IMR-90 (cell line): ENCODE data around the gene CNKSR2. TPM values are rescaled to one million over a fixed set of nuclear protein-coding genes. Genes with fewer than 3 reads are reported as not detected.

Experiments used
- ATAC-seq: fragments of 200-7000 bp; cut with Tn5 transposase; 2 replicates; pipeline ENCODE4 v1.9.1; 2020; ENCODE audit warnings: low read depth, mild to moderate bottlenecking, moderate library complexity
- BruUV-seq: library from RNA; stranded (reverse); fragments of 400-500 nt; replicated peaks from 2 replicates; lab custom pipeline; 2021; lab: Mats Ljungman, UMichigan
- CTCF ChIA-PET: fragments of 300-600 bp; formaldehyde crosslinking; extraction: SDS; loops from one replicate; lab custom pipeline; 2021; ENCODE audit warnings: antibody characterized with exemption; lab: Yijun Ruan, JAX
- POLR2A ChIA-PET: fragments of 300-600 bp; sonication (Branson Sonifier 250); formaldehyde crosslinking; loops from one replicate; lab custom pipeline; 2022; ENCODE audit warnings: antibody characterized with exemption; ENCODE audit not compliant: unreplicated experiment; lab: Charles Lee
- DNase-seq: peaks from one replicate; pipeline ENCODE4 v3.0.0; 2013
- H2AFZ ChIP-seq: replicated peaks from 2 replicates; pipeline ENCODE3; 2013; ENCODE audit warnings: low read length, mild to moderate bottlenecking; ENCODE audit not compliant: poor library complexity
- H2AK5ac ChIP-seq: 2 replicates; pipeline ENCODE4 v1.6.1; 2013; ENCODE audit warnings: low read depth, low read length, inconsistent platforms
- H2AK9ac ChIP-seq: replicated peaks from 2 replicates; pipeline ENCODE3; 2013; ENCODE audit warnings: mild to moderate bottlenecking, low read depth, low read length, moderate library complexity; ENCODE audit not compliant: poor library complexity
- H2BK120ac ChIP-seq: 2 replicates; pipeline ENCODE4 v1.6.1; 2013; ENCODE audit warnings: low read depth, low read length, inconsistent platforms
- H2BK15ac ChIP-seq: 3 replicates; pipeline ENCODE4 v1.6.1; 2013; ENCODE audit warnings: low read depth, low read length, inconsistent platforms
- H2BK20ac ChIP-seq: 2 replicates; pipeline ENCODE4 v1.6.1; 2013; ENCODE audit warnings: low read depth, mild to moderate bottlenecking, inconsistent platforms, low read length, moderate library complexity
- H2BK5ac ChIP-seq: 2 replicates; pipeline ENCODE4 v1.6.1; 2013; ENCODE audit warnings: mild to moderate bottlenecking, low read depth, low read length, inconsistent platforms; ENCODE audit not compliant: poor library complexity, severe bottlenecking
- H3K14ac ChIP-seq: replicated peaks from 2 replicates; pipeline ENCODE4 v1.6.1; 2013; ENCODE audit warnings: low read depth, low read length, inconsistent platforms
- H3K18ac ChIP-seq: 2 replicates; pipeline ENCODE4 v1.6.1; 2013; ENCODE audit warnings: low read depth, low read length, control low read depth
- H3K23ac ChIP-seq: 2 replicates; pipeline ENCODE4 v1.6.1; 2013; ENCODE audit warnings: low read depth, low read length, inconsistent platforms
- H3K27ac ChIP-seq: 2 replicates; pipeline ENCODE4 v1.5.1; 2013; ENCODE audit warnings: mild to moderate bottlenecking, control low read depth, low read length; ENCODE audit not compliant: insufficient read depth
- H3K27me3 ChIP-seq: 2 replicates; pipeline ENCODE4 v1.6.1; 2013; ENCODE audit warnings: low read length; ENCODE audit not compliant: control insufficient read depth, insufficient read depth
- H3K36me3 ChIP-seq: 2 replicates; pipeline ENCODE4 v1.6.1; 2013; ENCODE audit warnings: low read length, mixed read lengths; ENCODE audit not compliant: control insufficient read depth, insufficient read depth
- H3K4ac ChIP-seq: 2 replicates; pipeline ENCODE4 v1.6.1; 2013; ENCODE audit warnings: low read depth, low read length, inconsistent platforms
- H3K4me1 ChIP-seq: 2 replicates; pipeline ENCODE4 v1.6.1; 2013; ENCODE audit warnings: low read length, mixed read lengths; ENCODE audit not compliant: control insufficient read depth, insufficient read depth
- H3K4me2 ChIP-seq: 2 replicates; pipeline ENCODE4 v1.6.1; 2013; ENCODE audit warnings: low read depth, mild to moderate bottlenecking, control low read depth, low read length, moderate library complexity
- H3K4me3 ChIP-seq: 2 replicates; pipeline ENCODE4 v1.5.1; 2013; ENCODE audit warnings: low read depth, mild to moderate bottlenecking, control low read depth, low read length, moderate library complexity; ENCODE audit not compliant: insufficient read depth
- H3K56ac ChIP-seq: 2 replicates; pipeline ENCODE4 v1.6.1; 2013; ENCODE audit warnings: low read length, inconsistent platforms; ENCODE audit not compliant: insufficient read depth; ENCODE audit errors: extremely low read depth
- H3K79me1 ChIP-seq, 2 experiments: 2 replicates each; pipeline ENCODE4 v1.6.1; 2013; ENCODE audit warnings: low read length in 2 of 2, inconsistent platforms in 1 of 2, low read depth in 1 of 2
- H3K9ac ChIP-seq: 2 replicates; pipeline ENCODE4 v1.6.1; 2013; ENCODE audit warnings: low read depth, low read length, control low read depth
- H3K9me1 ChIP-seq: 2 replicates; pipeline ENCODE4 v1.6.1; 2013; ENCODE audit warnings: low read length, inconsistent platforms; ENCODE audit not compliant: insufficient read depth
- H3K9me3 ChIP-seq: 2 replicates; pipeline ENCODE4 v1.6.1; 2013; ENCODE audit warnings: low read length; ENCODE audit not compliant: control insufficient read depth, insufficient read depth
- H4K20me1 ChIP-seq: 2 replicates; pipeline ENCODE4 v1.6.1; 2013; ENCODE audit warnings: low read length, inconsistent platforms; ENCODE audit not compliant: insufficient read depth
- H4K5ac ChIP-seq: 2 replicates; pipeline ENCODE4 v1.6.1; 2013; ENCODE audit warnings: mild to moderate bottlenecking, low read depth, low read length, control low read depth
- H4K8ac ChIP-seq, 2 experiments: 2 replicates each; pipeline ENCODE4 v1.6.1; 2013; ENCODE audit warnings: low read depth in 2 of 2, low read length in 2 of 2, control low read depth in 1 of 2, inconsistent platforms in 1 of 2
- H4K91ac ChIP-seq: 2 replicates; pipeline ENCODE4 v1.6.1; 2013; ENCODE audit warnings: low read depth, low read length, inconsistent platforms; ENCODE audit not compliant: insufficient read depth
- CEBPB ChIP-seq: IDR thresholded peaks from 2 replicates; pipeline ENCODE4 v1.6.1; 2012; ENCODE audit warnings: low read depth, low read length, improper control_type of control experiment
- CHD1 ChIP-seq: IDR thresholded peaks from 2 replicates; pipeline ENCODE4 v1.6.1; 2012; ENCODE audit warnings: low read depth, low read length, improper control_type of control experiment
- FOS ChIP-seq: fragments of 150-350 bp; IDR thresholded peaks from 2 replicates; pipeline ENCODE4 v1.6.1; 2016; ENCODE audit warnings: low read depth, low read length
- MAFK ChIP-seq: IDR thresholded peaks from 2 replicates; pipeline ENCODE4 v1.6.1; 2012; ENCODE audit warnings: low read depth, low read length, improper control_type of control experiment
- MXI1 ChIP-seq: IDR thresholded peaks from 2 replicates; pipeline ENCODE4 v1.6.1; 2012; ENCODE audit warnings: low read depth, mild to moderate bottlenecking, low read length, moderate library complexity, borderline replicate concordance
- RAD21 ChIP-seq: IDR thresholded peaks from 2 replicates; pipeline ENCODE4 v1.6.1; 2012; ENCODE audit warnings: low read length, improper control_type of control experiment
- RCOR1 ChIP-seq: IDR thresholded peaks from 2 replicates; pipeline ENCODE4 v1.6.1; 2012; ENCODE audit warnings: mild to moderate bottlenecking, low read length, improper control_type of control experiment; ENCODE audit not compliant: insufficient replicate concordance
- WGBS, 2 experiments: methylation state at CpG; one replicate each; pipeline versions ENCODE4 v1.1.5 to v1.1.7; 2013; ENCODE audit warnings: missing lambda C conversion rate in 2 of 2; ENCODE audit not compliant: insufficient read length in 1 of 2; ENCODE audit errors: extremely low coverage in 2 of 2; 5-methylcytosine and 5-hydroxymethylcytosine counted together
- dilution Hi-C: fragments of 300-500 bp; cut with HindIII; formaldehyde crosslinking; loops from one replicate; pipeline ENCODE4 v1.14.3; 2018; ENCODE audit warnings: low sequenced_read_pairs; ENCODE audit not compliant: unreplicated experiment
- in situ Hi-C: fragments of 300-500 bp; cut with MboI; formaldehyde crosslinking; loops from 3 replicates; pipeline ENCODE4 v1.14.3; 2019; ENCODE audit warnings: low sequenced_read_pairs, inconsistent platforms, mixed read lengths
- intact Hi-C: fragments of 100-400 bp; cut with micrococcal nuclease; formaldehyde crosslinking; loops from 2 replicates; pipeline ENCODE4 v1.10.0; 2022
- polyA plus RNA-seq, 3 experiments: library from polyadenylated mRNA; depleted of rRNA; stranded (reverse); fragments of >200 nt; gene quantifications; 2 replicates each; pipeline ENCODE4 v1.2.3, GENCODE V29; 2012; ENCODE audit warnings: low replicate concordance in 1 of 3
- total RNA-seq: library from RNA; depleted of rRNA; stranded (reverse); fragments of >200 nt; gene quantifications from 2 replicates; pipeline ENCODE4 v1.2.3, GENCODE V29; 2012

CNKSR2 gene
- total and polyA plus RNA-seq, 2 of the 4 experiments (the other 2 are of a cell fraction), result 0.14 to 0.90 TPM

- TF ChIP-seq CEBPB, result no peak
- TF ChIP-seq MXI1, result no peak
- no peak for TF ChIP-seq FOS
- no peak for TF ChIP-seq CHD1
- TF ChIP-seq RAD21, result no peak
- no peak for TF ChIP-seq MAFK
- no peak for TF ChIP-seq RCOR1
- no peak overlapping the region for H3K23ac ChIP-seq
- H3K27ac ChIP-seq, result no peak overlapping the region
- H3K27me3 ChIP-seq, result no peaks in the 10 kb centered on the region
- no peak overlapping the region for H2BK20ac ChIP-seq
- no peak overlapping the region for H3K56ac ChIP-seq
- no peak overlapping the region for H2BK5ac ChIP-seq
- dilution Hi-C loops (no loop called here), intact Hi-C loops (no loop called here), in situ Hi-C loops (no loop called here)
- no peak overlapping the region for H3K18ac ChIP-seq
- H2BK120ac ChIP-seq, result no peak overlapping the region
- WGBS, 2 experiments, result no CpG with 5 or more reads among the region's 1 CpG
- DNase-seq (peak; percentile 15), ATAC-seq (peak; percentile 53)
- no peaks in the 10 kb centered on the region for H3K79me1 ChIP-seq
- POLR2A ChIA-PET, result no interaction called here
- H3K4me1 ChIP-seq, result no peaks in the 10 kb centered on the region
- H2AK9ac ChIP-seq, result no peak overlapping the region
- no peaks in the 10 kb centered on the region for H3K36me3 ChIP-seq
- H3K4ac ChIP-seq, result no peak overlapping the region
- no peak overlapping the region for H4K91ac ChIP-seq
- no peaks in the 10 kb centered on the region for H3K9me3 ChIP-seq
- no peaks in the 10 kb centered on the region for H3K9me1 ChIP-seq
- no peak overlapping the region for H4K8ac ChIP-seq
- no peak overlapping the region for H2AFZ ChIP-seq
- H4K5ac ChIP-seq, result no peak overlapping the region
- H2BK15ac ChIP-seq, result no peak overlapping the region
- H3K4me3 ChIP-seq, result no peak overlapping the region
- H3K14ac ChIP-seq, result no peak overlapping the region
- no peaks in the 10 kb centered on the region for H4K20me1 ChIP-seq
- no peak overlapping the region for H2AK5ac ChIP-seq
- CTCF ChIA-PET, result no interaction called here
- H3K9ac ChIP-seq, result no peak overlapping the region
- H3K4me2 ChIP-seq, result no peak overlapping the region
- no TSS peak for BruUV-seq
Measured at GRCh38 chrX:21610168-21610567, 235.9 kb downstream of the CNKSR2 start.
